ENCODE results near the gene ITGB6. TPM values are rescaled to one million over a fixed set of nuclear protein-coding genes. Genes with fewer than 3 reads are reported as not detected.
"Not testable (repeated sequence)": the region's sequence is repeated elsewhere in the genome, so short reads cannot be mapped to it uniquely, and the experiment has no call there.

Gene ITGB6
- total RNA-seq, 1 donor from 2014 or later = 7.6 TPM

DNA sequence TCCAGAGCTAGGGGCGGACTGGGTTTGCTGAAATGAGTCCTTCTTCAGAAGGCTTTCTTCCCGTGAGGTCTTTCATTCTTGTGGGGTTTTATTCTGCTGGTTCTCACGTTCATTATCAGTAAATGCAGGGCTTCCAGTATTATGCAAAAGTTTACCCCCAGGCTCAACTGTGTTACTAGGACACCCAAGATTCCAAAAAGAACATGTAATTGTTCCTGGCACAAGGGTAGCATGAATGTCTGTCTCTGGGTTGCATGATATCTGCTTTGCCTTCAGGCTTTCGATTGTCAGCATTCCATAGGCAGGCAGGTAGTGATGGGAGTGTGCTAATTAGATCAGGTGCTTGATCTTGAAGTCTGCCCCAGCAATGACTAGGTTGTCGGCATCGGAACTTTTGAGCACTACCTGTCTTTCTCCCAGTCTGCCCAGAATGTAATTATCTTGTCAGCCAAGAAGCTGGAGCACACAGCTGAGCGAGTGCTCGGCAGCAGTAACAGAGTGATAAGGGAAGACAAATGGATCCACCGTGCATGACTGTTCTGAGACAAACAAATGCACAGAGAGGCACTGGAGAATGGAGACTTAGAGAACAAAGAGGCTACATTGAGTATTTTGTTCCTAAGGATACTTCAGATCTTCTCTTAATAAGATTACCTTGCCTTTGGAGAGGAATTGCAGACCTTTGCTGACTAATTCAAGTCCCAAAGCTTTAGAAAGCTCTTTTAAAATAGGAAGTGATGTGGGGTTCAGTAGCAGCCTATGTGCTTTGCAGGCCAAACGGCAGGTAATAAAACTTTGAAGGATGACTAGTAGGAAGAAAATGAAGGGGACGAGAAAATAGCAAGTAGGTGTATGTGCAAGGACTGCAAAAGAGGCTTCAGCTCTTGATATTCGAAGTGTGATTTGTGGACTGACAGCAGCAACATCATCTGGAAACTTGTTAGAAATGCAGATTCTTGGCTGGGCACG lies 41.9 kb downstream of the ITGB6 start:
- Histone ChIP-seq H4K20me1 (ENCODE audit: insufficient read depth, low read length) (no peaks in the 10 kb centered on the region), H3K4me2 (ENCODE audit: low read length) (peak overlapping the region; percentile 6), H3K27ac (ENCODE audit: low read depth, low read length) (no peak overlapping the region), H2AFZ (ENCODE audit: low read depth, low read length) (peak overlapping the region; percentile 26), H3K4me3 (ENCODE audit: insufficient read depth, low read depth, low read length) (no peak overlapping the region), H3K9me3 (ENCODE audit: insufficient read depth, low read depth, low read length) (no peaks in the 10 kb centered on the region), H3K27me3 (ENCODE audit: insufficient read depth, low read length) (no peaks in the 10 kb centered on the region), H3K4me1 (ENCODE audit: insufficient read depth, low read length) (peaks cover 10% of the 10 kb centered on the region), H3K9ac (ENCODE audit: low read length) (no peak overlapping the region), H3K79me2 (ENCODE audit: insufficient read depth, low read length) (no peaks in the 10 kb centered on the region), H3K36me3 (ENCODE audit: insufficient read depth, low read length) (no peaks in the 10 kb centered on the region)
- no peaks in the 10 kb centered on the region for H3K36me3 Mint-ChIP-seq (ENCODE audit: low read depth, unreplicated experiment)
- H3K4me1 Mint-ChIP-seq (ENCODE audit: low read depth, unreplicated experiment) = peaks cover 24% of the 10 kb centered on the region
- peaks cover 1% of the 10 kb centered on the region for H3K9me3 Mint-ChIP-seq (ENCODE audit: unreplicated experiment)
- H3K27ac Mint-ChIP-seq (ENCODE audit: unreplicated experiment) = peak overlapping the region; percentile 75
- no peak overlapping the region for H3K4me3 Mint-ChIP-seq (ENCODE audit: unreplicated experiment)
- FAIRE-seq (no peak), DNase-seq (ENCODE audit: low read depth) (peak; percentile 67)
- no peaks in the 10 kb centered on the region for H3K27me3 Mint-ChIP-seq (ENCODE audit: low read depth, unreplicated experiment)
- TF ChIP-seq EZH2 (IDR thresholded peaks at IDR 0.05; ENCODE audit: insufficient read depth, low read length) = no peak
- TF ChIP-seq, protein P1, sequence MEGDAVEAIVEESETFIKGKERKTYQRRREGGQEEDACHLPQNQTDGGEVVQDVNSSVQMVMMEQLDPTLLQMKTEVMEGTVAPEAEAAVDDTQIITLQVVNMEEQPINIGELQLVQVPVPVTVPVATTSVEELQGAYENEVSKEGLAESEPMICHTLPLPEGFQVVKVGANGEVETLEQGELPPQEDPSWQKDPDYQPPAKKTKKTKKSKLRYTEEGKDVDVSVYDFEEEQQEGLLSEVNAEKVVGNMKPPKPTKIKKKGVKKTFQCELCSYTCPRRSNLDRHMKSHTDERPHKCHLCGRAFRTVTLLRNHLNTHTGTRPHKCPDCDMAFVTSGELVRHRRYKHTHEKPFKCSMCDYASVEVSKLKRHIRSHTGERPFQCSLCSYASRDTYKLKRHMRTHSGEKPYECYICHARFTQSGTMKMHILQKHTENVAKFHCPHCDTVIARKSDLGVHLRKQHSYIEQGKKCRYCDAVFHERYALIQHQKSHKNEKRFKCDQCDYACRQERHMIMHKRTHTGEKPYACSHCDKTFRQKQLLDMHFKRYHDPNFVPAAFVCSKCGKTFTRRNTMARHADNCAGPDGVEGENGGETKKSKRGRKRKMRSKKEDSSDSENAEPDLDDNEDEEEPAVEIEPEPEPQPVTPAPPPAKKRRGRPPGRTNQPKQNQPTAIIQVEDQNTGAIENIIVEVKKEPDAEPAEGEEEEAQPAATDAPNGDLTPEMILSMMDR (IDR thresholded peaks at IDR 0.05; ENCODE audit: insufficient read depth, low read depth, low read length) = no peak

DNA sequence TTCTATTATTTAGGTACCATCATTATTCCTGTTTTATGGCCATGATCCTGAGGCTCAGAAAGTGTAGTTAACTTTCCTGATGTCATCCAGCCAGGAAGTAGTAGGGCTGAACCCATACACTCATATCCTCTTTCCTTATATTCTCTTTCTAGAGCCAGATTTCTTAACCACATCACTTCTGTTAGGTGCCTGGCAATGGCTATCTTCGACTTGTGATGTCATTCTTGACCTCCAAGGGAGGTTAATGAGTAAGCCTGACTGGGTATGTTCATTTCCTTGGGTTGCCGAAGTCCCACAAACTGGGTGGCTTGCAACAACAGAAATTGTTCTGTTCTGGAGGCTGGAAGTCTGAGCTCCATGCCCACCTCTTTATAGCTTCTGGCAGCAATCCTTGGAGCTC lies 43.4 kb downstream of the ITGB6 start:
- peaks cover 10% of the 10 kb centered on the region for H3K4me1 ChIP-seq (ENCODE audit: insufficient read depth, low read length)
- Mint-ChIP-seq H3K9me3 (ENCODE audit: unreplicated experiment) (peaks cover 4% of the 10 kb centered on the region), H3K4me1 (ENCODE audit: low read depth, unreplicated experiment) (peaks cover 24% of the 10 kb centered on the region), H3K36me3 (ENCODE audit: low read depth, unreplicated experiment) (no peaks in the 10 kb centered on the region), H3K27me3 (ENCODE audit: low read depth, unreplicated experiment) (no peaks in the 10 kb centered on the region), H3K27ac (ENCODE audit: unreplicated experiment) (peak overlapping the region; percentile 64), H3K4me3 (ENCODE audit: unreplicated experiment) (no peak overlapping the region)
- peak overlapping the region; percentile 32 for H3K27ac ChIP-seq (ENCODE audit: low read depth, low read length)
- no peaks in the 10 kb centered on the region for H4K20me1 ChIP-seq (ENCODE audit: insufficient read depth, low read length)
- no peaks in the 10 kb centered on the region for H3K36me3 ChIP-seq (ENCODE audit: insufficient read depth, low read length)
- no peak for FAIRE-seq
- no peak overlapping the region for H3K4me3 ChIP-seq (ENCODE audit: insufficient read depth, low read depth, low read length)
- no peak overlapping the region for H3K9ac ChIP-seq (ENCODE audit: low read length)
- peak; percentile 65 for DNase-seq (ENCODE audit: low read depth)
- TF ChIP-seq, protein P1 (IDR thresholded peaks at IDR 0.05; ENCODE audit: insufficient read depth, low read depth, low read length) = no peak
- TF ChIP-seq EZH2 (IDR thresholded peaks at IDR 0.05; ENCODE audit: insufficient read depth, low read length) = no peak
- no peaks in the 10 kb centered on the region for H3K79me2 ChIP-seq (ENCODE audit: insufficient read depth, low read length)
- no peaks in the 10 kb centered on the region for H3K9me3 ChIP-seq (ENCODE audit: insufficient read depth, low read depth, low read length)
- H3K4me2 ChIP-seq (ENCODE audit: low read length) = peak overlapping the region; percentile 37
- peak overlapping the region; percentile 18 for H2AFZ ChIP-seq (ENCODE audit: low read depth, low read length)
- no peaks in the 10 kb centered on the region for H3K27me3 ChIP-seq (ENCODE audit: insufficient read depth, low read length)

DNA sequence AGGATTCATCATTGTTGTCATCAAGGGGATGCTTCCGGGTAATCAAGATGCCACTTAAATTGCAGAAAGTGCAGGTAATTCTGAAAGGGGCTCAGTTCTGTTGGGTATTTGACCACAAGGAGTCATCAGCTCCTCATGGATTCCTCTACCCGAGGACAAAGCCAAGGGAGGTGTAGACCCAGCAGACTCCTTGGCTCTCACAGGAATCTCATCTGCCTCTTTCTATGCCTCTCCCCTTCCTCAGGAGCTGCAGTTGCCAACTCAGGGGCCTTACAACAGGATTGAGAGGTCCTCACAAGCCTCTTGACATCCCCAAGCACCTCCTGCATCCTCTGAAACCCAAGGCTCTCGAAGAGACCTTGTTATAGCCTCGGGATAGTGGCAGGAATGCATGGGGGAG lies 44.0 kb downstream of the ITGB6 start:
- peak overlapping the region; percentile 37 for H3K4me2 ChIP-seq (ENCODE audit: low read length)
- no peak overlapping the region for H3K27ac ChIP-seq (ENCODE audit: low read depth, low read length)
- Mint-ChIP-seq H3K4me3 (ENCODE audit: unreplicated experiment) (no peak overlapping the region), H3K27ac (ENCODE audit: unreplicated experiment) (peak overlapping the region; percentile 64), H3K9me3 (ENCODE audit: unreplicated experiment) (peaks cover 4% of the 10 kb centered on the region), H3K36me3 (ENCODE audit: low read depth, unreplicated experiment) (no peaks in the 10 kb centered on the region), H3K27me3 (ENCODE audit: low read depth, unreplicated experiment) (no peaks in the 10 kb centered on the region), H3K4me1 (ENCODE audit: low read depth, unreplicated experiment) (peaks cover 24% of the 10 kb centered on the region)
- TF ChIP-seq, protein P1 (IDR thresholded peaks at IDR 0.05; ENCODE audit: insufficient read depth, low read depth, low read length) = no peak
- TF ChIP-seq EZH2 (IDR thresholded peaks at IDR 0.05; ENCODE audit: insufficient read depth, low read length) = no peak
- no peaks in the 10 kb centered on the region for H3K79me2 ChIP-seq (ENCODE audit: insufficient read depth, low read length)
- no peaks in the 10 kb centered on the region for H3K9me3 ChIP-seq (ENCODE audit: insufficient read depth, low read depth, low read length)
- no peak for FAIRE-seq
- H3K4me1 ChIP-seq (ENCODE audit: insufficient read depth, low read length) = peaks cover 10% of the 10 kb centered on the region
- H3K9ac ChIP-seq (ENCODE audit: low read length) = no peak overlapping the region
- no peaks in the 10 kb centered on the region for H3K36me3 ChIP-seq (ENCODE audit: insufficient read depth, low read length)
- peak overlapping the region; percentile 0 for H2AFZ ChIP-seq (ENCODE audit: low read depth, low read length)
- H4K20me1 ChIP-seq (ENCODE audit: insufficient read depth, low read length) = no peaks in the 10 kb centered on the region
- H3K27me3 ChIP-seq (ENCODE audit: insufficient read depth, low read length) = no peaks in the 10 kb centered on the region
- no peak for DNase-seq (ENCODE audit: low read depth)
- H3K4me3 ChIP-seq (ENCODE audit: insufficient read depth, low read depth, low read length) = no peak overlapping the region

DNA sequence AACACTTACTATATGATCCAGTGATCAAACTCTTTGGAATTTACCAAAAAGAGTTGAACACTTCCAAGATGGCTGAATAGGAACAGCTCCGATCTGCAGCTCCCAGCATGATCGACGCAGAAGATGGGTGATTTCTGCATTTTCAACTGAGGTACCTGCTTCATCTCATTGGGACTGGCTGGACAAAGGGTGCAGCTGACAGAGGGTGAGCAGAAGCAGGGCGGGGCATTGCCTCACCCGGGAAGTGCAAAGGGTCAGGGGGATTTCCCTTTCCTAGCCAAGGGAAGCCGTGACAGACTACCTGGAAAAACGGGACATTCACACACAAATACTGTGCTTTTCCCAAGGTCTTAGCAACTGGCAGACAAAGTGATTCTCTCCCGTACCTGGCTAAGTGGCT lies 51.7 kb downstream of the ITGB6 start:
- H3K4me1 ChIP-seq (ENCODE audit: insufficient read depth, low read length); H4K20me1 ChIP-seq (ENCODE audit: insufficient read depth, low read length); H3K4me3 ChIP-seq (ENCODE audit: insufficient read depth, low read depth, low read length); H3K36me3 Mint-ChIP-seq (ENCODE audit: low read depth, unreplicated experiment); H3K9me3 ChIP-seq (ENCODE audit: insufficient read depth, low read depth, low read length); H3K27me3 ChIP-seq (ENCODE audit: insufficient read depth, low read length); H3K36me3 ChIP-seq (ENCODE audit: insufficient read depth, low read length); H3K27ac ChIP-seq (ENCODE audit: low read depth, low read length); FAIRE-seq; DNase-seq (ENCODE audit: low read depth); H3K4me3 Mint-ChIP-seq (ENCODE audit: unreplicated experiment); H2AFZ ChIP-seq (ENCODE audit: low read depth, low read length); H3K9ac ChIP-seq (ENCODE audit: low read length); H3K4me2 ChIP-seq (ENCODE audit: low read length); H3K27me3 Mint-ChIP-seq (ENCODE audit: low read depth, unreplicated experiment); H3K79me2 ChIP-seq (ENCODE audit: insufficient read depth, low read length); H3K9me3 Mint-ChIP-seq (ENCODE audit: unreplicated experiment); H3K4me1 Mint-ChIP-seq (ENCODE audit: low read depth, unreplicated experiment): not testable (repeated sequence)
- H3K27ac Mint-ChIP-seq (ENCODE audit: unreplicated experiment) = peak overlapping the region; percentile 44

Data from astrocyte (in vitro differentiated cells and primary cell).